ENCODE measurements around the gene TNIP2.

The TNIP2 gene, protein sequence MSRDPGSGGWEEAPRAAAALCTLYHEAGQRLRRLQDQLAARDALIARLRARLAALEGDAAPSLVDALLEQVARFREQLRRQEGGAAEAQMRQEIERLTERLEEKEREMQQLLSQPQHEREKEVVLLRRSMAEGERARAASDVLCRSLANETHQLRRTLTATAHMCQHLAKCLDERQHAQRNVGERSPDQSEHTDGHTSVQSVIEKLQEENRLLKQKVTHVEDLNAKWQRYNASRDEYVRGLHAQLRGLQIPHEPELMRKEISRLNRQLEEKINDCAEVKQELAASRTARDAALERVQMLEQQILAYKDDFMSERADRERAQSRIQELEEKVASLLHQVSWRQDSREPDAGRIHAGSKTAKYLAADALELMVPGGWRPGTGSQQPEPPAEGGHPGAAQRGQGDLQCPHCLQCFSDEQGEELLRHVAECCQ

DNA sequence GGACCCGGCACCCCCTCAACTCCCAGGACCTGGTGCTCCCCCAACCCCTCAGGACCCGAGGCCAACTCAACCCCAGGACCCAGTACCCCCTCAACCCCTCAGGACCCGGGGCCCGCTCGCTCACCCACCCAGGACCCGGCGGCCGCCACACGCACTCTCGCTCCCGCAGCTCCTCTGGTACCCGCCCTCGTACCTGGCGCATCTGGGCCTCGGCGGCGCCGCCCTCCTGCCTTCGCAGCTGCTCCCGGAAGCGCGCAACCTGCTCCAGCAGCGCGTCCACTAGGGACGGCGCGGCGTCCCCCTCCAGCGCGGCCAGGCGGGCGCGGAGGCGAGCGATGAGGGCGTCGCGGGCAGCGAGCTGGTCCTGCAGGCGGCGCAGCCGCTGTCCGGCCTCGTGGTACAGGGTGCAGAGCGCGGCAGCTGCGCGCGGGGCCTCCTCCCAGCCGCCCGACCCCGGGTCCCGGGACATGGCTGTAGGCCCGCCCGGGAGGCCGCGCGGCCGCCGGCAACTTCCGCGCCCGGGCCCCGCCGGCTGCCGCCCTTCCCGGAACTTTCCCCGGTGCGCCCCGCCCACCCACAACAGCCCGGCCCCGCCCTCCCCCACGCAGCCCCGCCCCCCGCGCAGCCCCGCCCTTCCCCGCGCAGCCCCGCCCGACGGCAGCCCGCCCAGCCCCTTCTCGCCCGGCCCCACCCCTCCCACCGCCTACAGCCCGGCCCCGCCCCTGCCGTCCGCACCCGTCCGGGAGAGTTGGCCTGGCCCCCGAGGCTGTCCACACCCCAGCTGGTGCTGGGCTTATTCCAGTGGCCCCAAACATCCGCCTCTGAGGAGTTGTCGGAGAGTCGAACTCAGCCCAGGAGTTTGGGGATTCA, at the start of gene TNIP2:
Gene TNIP2 (minus strand): TSS at position 516 of the 870 bp plus-strand sequence. CDS start 47 bp downstream, at position 469.
- peak; percentile 86 for DNase-seq (ENCODE audit: low spot score)

DNA sequence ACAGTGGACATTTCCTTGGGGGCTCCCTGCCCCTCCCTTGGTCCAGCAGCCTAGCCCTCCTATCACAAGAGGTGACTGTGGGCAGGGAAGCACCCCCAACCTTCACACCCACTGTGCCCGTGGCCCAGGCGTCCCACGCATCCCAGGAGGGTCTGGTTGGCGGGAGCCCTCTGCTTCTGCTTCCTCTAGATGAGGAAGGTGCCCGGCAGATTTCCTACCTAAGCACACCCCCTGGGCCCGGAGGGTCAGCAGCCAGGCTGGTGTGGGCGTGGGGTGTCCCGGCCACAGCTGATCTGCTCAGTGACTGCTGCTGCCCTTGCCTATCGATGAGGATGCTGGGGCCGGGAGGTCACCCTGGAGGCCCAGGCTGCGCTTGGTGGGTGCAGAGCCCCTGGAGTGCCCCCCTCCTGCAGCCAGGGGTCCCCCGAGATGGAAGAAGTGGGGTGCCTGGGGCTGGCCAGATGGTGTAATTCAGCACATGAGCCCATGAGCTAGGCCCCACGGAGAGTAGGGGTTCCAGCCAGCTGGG, 48.9 kb upstream of the TNIP2 start:
- no peak for DNase-seq (ENCODE audit: low spot score)

DNA sequence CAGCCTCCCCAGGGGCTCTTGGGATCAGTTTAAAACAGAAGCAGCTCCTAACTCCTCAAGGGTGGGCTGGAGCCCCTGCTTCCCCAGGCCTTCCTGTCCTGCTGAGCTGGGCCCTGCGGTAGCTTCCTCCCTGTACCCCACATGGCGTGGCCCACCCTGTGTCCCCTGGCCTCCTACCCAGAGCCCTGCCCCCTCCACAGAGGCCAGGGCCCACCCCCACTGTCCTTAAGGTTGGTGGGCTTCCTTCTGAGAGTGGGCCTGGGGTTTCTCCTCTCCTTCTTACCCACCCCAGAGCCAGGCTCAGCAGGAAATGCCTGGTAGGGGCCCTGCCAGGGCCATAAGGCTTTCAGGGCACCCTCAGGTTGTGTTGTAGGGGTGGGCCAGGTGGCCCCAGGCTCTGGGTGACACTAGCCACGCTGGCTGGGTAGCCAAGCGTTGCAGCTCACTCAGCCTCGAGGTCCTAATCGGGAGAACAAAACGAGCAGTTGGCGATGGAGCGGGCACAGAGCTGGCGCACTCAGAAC, 48.4 kb upstream of the TNIP2 start:
- no peak for DNase-seq (ENCODE audit: low spot score)

DNA sequence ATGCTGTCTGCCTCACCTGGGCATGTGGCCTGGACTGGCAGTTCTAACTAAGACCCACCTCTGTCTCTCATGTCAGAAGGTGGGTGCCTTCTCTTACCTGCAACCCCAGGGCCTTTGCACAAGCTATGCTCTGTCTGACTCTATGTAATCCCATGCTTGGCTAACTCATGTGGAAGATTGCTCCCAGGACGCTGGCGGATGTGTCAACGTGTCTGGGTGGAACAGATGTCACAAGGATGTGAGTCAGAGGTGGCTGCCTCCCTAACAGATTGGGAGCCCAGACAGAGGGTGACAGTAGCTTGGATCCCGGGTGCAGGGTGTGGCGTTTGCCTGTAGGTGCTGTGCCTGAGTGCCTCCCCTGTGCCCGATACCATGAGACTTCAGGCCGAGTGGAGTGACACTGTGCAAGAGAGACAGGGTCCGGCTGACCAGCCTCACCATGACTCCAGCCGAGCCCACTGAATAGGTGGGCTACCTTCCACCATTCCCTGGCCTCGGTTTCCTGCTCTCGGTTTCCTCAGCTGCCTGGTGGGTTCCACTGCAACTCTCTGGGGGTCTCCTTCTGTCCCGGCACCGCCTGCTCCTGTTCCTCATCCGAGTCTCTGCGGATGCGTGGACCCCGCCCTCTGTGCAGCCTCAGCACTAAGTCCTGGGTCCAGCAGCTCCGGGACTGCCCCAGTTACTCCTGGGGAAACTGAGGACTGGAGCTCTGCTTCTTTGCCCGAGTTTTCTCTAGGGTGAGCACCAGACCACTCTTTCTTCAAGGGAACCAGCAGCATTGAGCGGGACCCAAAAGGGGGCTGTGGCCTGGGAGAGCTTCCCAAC, 47.7 kb upstream of the TNIP2 start:
- peak; percentile 79 for DNase-seq (ENCODE audit: low spot score)

DNA sequence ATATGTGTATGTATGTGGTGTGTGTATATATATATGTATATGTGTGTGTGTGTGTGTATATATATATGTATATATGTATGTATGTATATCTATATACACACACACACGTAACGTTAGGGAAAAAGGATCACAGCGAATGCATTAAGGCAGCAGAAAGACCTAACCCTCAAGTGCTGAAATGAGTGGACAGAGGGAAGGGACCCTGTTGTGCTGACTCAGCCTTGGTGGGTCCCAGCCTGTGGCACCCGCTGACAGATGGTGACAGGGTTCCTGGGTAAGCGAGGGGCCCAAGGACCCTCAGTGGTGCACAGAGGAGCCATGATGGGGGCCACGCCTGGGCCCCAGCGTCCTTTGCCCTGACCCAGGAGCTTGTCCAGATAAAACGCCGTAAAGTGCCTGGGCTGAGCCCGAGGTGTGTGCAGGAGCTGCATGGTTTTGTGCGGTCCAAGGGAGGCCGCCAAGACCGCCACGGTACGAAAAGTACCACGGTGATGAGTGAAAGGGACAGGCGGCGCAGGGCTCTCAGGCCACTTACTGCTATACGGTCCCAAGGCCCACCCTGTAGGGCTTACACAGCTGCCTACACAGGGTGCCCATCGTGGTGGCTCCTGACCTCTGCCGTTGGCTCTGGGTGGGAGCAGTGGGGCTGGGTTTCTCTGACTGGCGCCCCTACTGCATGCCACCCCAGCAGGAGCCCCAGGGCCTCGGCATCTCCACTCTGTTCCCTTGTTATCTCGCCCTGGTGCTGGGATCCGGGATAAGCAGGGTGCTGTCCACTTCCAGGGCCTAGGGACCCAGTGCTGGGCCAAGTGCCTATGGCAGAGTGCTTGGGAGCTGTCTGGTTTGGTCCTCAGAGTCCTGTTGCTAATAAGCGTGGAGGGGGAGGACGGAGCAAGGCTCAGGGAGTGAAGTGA, 46.7 kb upstream of the TNIP2 start:
- no peak for DNase-seq (ENCODE audit: low spot score)

DNA sequence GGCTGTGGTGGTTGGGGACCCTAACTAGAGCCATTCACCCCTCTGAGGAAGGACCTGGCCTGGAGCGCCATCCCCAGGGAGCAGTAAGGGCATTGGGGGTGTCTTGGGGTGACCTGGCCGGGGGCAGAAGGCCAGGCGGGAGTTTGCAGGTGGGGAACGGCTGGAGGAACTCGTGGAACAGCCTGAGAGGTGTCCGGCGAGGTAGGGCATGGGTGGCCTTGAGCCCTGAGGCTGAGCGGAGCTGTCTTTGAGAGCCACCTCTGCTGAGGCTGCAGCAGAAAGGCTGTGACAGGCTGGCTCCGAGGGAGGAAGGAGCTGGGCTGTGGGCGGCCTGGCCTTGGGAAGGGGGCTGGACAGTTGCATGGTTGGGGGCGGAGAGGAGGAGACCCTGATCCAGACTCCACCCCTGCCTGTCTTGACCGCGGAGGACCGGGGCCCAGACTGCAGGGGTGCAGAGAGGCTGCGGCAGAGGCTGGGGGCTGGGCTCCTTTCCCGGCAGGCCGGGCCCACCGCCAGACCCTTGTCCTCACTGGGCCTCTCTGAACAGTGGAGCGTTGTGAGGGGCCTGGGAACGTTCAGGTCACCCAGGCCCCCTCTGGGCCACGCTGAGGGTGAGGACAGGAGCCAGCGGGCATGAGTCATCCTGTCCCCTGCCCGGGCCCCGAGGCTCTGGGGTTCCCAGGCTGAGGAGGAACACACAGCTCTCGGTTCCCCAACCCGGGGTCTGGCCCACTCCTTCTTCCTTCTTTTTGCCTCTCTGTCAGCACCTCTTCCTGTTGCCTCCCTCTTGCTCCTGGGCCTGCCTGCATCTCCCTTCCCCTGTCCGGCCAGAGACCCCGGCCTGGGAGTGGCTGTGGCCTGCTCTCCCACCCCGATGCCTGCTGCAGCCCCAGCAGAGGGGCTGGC, 44.8 kb upstream of the TNIP2 start:
- DNase-seq (ENCODE audit: low spot score) = no peak

DNA sequence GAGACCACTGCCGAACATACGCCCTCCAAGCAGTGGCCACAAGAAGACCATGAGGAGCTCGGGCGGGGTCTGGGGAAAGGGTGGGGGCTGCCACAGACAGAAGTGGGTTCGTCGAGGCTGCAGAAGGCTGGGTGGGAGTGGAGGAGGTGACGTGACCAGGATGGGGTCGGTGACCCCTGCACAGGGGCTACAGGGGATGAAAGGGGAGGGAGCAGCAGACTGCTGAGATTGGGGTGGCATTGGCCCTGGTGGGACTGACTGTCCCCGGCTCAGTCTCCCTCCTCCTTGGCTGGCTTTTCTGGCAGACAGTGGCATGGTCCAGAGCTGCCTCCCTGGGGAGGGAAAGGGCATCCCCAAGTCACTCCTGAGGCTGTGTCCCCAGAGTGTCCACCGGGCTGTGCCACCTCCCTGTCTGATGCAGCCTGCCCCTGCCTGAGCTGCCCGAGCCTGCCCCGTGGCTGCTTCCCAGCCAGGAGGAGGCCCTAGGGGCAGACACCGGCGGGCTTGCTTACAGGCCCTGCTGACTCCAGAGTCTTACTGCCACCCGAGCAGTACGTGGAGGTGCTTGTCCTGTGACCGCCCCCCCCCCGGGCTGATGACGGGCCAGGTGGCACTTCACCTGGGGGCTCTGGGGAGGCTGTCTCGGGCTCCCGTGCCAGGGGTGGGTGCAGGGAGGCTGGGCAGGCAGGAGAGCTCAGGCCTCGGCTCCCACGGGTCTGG, 44.0 kb upstream of the TNIP2 start:
- DNase-seq (ENCODE audit: low spot score) = no peak

DNA sequence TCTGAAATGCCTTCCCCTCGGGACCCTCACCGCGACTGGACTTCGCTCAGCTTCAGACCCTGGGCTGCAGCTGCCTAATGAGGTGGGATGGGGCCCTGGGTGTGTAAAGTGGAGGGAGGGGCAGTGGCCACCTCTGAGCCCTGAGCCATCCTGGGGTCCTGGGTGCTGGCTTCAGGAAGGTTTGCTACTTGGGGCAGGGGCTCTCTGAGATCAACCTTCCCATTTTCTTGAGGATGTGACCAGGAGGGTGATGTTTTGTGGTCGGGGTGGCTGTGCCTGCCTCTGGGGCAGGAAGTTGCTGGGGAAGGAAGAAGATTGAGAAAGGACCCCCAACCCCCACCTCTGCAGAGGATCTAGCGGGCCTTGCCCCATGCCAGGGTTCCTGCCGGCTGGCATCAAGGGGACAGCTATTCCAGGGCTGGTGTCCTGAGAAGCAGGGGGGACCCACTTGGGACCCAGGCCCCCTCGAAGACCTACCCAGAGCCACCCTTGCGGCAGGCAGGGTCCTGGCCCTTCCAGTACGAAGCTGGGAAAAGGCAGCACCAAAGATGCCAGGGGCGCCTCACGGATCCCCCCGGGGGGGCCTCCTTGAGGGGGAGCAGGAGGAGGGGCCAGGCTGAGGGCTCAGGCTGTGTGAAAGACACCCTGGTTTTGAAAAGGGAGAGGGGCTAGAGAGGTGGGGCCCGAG, 43.2 kb upstream of the TNIP2 start:
- no peak for DNase-seq (ENCODE audit: low spot score)

DNA sequence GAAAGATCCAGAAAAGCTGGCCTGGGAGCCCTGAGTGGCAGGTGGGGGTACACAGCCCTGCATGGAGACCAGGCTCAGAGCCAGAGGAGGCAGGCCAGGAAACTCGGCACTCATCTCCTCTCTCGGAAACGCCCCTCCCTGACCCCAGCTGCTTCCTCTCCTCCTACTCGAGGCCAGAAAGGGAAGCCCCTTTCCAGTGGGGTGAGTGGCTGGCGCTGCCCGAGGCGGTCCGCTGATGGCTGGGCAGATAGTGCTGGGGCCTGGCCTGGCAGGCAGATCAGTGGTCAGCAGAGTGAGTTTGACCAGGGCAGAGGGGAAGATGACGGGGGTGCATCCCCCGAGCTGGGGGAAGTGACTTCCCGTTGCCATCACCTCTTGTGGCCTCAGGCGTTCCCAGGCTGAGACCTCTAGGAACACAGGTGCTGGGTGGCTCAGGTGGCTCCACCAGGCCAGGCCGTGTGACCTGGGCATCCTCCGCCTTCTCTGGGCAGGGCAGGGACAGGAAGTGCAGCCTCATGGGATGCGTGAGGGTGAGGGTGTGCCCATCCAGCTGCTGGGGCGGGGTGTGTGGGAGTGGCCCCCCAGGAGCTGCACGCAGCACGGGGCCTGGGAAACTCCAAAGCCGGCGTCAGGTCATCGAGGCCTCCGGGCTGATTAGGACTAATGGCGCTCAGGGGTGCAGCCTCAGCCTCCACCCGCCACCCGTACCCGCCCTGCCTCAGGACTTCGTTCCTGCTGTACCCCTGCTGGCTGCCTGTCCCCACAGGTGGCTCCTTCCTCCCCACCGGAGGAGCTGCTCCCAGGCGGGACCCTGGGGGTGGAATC, 42.5 kb upstream of the TNIP2 start:
- DNase-seq (ENCODE audit: low spot score) = peak; percentile 49

DNA sequence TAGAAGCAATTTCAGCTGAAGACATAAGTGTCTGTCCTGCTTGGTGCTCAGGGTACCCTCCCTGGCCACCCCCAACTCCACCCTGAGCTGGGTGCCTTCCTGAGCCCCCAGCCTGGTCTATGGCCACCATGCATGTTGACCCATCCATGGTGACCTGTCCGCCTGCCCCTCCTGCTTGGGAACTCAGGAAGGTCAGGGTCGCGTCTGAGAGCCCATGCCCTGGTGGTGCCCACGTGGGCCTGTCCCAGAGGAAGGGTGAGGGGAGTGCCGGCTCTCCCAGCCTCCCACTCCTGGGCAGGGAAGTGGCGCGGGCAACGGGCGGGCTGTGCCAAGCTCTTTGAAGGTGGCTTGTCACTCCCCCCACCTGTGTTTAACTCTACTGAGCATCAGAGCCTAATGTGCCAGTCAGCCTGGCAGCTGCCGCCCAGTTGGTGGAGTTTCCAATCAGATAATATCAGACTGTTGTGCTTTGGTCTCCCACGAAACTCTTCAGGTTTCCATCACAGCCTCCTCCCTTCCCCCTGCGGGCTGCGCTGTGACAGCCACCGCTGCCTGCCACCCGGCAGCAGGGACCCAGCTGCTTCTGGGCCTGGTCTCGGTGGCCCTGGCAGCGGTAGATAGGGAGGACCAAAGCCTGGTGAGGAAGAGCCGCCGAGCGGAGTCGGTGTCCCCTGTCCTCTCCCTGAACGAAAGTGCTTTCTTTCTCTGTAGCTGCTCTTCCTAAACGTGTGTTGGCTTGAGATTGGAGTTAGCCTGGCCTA, 41.6 kb upstream of the TNIP2 start:
- DNase-seq (ENCODE audit: low spot score) = no peak

DNA sequence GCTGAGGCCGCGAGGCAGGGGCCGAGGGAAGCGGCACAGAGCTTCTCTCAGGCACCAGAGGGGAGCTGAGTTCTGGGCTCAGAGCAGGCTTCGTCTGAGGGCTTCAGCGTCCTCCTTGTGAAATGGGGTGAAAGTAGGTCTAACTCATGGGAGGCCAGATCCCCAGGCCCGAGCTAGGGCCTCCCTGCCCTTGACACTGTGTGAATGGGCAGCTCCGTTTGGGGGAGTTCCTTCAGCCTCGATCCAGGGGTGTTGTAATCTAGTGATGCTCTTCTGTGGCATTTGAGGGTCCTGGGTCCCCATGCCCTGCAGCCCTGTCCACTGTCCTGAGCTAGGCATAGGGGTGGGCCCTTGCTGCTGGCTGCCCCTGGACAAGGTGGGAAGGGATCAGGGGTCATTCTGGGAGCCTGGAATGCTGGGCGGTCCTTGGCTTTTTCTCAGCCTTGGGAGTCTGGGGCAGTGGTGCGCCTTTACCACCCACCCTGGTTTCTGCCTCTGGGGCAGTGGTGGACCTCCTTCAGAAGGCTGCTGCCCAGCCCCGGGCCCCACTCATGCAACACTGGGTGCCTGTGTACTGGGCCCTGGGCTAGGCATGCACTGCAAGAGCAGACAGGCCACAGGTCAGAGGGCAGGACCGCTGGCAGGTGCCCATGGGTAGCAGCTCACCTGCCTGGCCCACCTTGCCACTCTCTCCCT, 40.9 kb upstream of the TNIP2 start:
- no peak for DNase-seq (ENCODE audit: low spot score)

DNA sequence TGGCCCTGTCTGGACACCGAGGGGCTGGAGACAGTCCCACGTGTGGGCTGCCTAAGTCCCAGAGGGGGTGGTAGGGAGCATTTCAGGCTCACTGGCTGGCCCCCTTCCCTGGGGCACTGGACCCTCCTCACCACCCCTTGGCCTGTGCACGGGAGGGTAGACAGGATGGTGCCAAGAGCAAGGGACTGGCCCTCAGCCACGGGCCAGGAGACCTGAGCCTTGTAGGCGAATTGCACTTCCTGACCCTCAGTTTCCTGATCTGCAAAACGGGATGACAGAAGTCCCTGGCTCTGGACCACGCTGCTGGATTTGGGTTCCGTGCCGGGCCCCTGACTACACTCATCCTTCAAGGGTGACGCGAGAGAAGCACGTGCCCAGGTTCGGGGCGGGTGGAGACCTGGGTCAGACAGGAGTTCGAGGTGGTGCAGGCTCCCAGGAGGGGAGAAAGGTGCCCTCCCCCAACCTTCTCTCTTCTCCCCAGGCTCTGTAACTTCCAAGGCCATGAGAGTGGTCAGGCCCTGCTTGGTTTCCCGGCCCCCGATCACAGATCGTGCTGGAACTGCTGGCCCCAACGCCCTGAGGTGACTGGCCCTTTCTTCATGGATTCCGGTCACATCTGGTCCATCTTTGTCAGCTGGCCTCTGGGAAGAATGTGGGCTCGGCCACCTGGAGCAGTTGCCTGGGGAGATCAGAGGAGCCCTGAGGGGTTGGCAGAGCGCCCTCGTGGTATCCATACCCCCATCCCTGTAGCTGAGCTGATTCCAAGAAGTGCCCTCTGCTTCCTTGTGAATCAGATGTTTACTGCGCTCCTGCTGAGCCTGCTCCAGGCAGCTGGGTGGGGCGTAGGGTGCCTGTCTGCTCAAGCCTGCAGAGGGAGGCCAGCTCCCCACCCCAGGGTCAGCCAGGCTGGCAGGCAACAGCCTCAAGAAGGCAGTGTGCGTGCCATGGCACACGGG, 40.0 kb upstream of the TNIP2 start:
- DNase-seq (ENCODE audit: low spot score) = peak; percentile 97

DNA sequence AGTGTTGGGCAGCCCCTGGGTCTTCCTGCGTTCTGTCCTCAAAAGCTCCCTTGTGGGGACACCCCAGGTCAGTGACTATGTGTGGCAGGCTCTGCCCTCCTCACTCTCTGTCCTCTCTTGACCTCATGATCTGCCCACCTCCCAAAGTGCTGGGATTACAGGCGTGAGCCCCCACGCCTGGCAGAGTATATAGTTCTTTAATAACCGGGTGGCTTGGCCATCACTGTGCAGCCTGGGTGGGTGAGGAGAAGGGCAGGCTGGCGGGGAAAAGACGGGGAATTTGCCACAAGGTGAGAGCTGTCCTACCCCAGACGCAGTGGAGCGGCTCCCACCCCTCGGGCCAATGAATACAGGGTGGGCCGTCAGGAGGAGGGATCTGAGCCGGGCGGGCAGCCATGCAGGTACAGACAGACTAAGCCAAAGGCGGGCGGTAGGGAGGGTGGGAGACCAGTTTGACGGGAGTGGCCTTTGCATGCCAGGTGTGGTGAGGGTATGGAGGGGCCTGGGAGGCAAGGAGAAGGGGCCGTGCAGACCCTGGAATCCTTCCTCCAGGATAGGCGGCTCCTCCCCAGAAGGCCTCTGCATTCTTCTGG, 39.3 kb upstream of the TNIP2 start:
- peak; percentile 42 for DNase-seq (ENCODE audit: low spot score)
